Measurements from ENCODE around the gene ATN1.

Gene ATN1

DNA sequence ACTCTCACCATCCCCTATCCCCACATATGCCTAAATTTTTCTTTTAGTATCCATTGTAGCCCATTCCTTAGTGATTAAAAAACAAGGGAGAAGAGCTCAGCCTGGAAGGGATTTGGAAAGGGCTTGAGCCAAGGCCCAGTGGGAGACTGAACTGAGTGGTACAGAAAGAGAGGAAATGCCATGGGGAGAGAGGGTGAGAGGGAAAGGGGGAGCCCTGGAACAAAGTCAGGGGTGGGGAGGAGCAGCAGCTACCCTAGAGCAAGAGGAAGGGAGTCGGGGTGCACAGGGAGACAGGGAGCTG, 2.6 kb upstream of the ATN1 start:
- Histone ChIP-seq H3K27me3 (ENCODE audit: control insufficient read depth, low read length) (peaks cover 59% of the 10 kb centered on the region), H3K4me3 (ENCODE audit: low read length) (no peak overlapping the region), H3K79me2 (ENCODE audit: control insufficient read depth, low read length) (no peaks in the 10 kb centered on the region), H3K9me3 (ENCODE audit: control insufficient read depth, insufficient read depth, low read length) (no peaks in the 10 kb centered on the region), H3K27ac (ENCODE audit: low read depth, low read length) (no peak overlapping the region), H3K4me1 (ENCODE audit: control insufficient read depth, low read length) (peaks cover 44% of the 10 kb centered on the region), H3K4me2 (ENCODE audit: low read length) (no peak overlapping the region), H3K36me3 (ENCODE audit: control insufficient read depth, low read length) (no peaks in the 10 kb centered on the region), H3F3A (ENCODE audit: control insufficient read depth, insufficient read depth) (no peaks in the 10 kb centered on the region; the same call in 1 of the 2 replicates), H4K20me1 (ENCODE audit: control insufficient read depth, insufficient read depth, low read depth, low read length) (no peaks in the 10 kb centered on the region), H3K9me2 (replicated peaks; ENCODE audit: control insufficient read depth, low read length) (no peaks in the 10 kb centered on the region)
- TF ChIP-seq, protein P1, sequence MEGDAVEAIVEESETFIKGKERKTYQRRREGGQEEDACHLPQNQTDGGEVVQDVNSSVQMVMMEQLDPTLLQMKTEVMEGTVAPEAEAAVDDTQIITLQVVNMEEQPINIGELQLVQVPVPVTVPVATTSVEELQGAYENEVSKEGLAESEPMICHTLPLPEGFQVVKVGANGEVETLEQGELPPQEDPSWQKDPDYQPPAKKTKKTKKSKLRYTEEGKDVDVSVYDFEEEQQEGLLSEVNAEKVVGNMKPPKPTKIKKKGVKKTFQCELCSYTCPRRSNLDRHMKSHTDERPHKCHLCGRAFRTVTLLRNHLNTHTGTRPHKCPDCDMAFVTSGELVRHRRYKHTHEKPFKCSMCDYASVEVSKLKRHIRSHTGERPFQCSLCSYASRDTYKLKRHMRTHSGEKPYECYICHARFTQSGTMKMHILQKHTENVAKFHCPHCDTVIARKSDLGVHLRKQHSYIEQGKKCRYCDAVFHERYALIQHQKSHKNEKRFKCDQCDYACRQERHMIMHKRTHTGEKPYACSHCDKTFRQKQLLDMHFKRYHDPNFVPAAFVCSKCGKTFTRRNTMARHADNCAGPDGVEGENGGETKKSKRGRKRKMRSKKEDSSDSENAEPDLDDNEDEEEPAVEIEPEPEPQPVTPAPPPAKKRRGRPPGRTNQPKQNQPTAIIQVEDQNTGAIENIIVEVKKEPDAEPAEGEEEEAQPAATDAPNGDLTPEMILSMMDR (IDR thresholded peaks at IDR 0.05; ENCODE audit: low read depth, low read length, poor library complexity, severe bottlenecking): no peak
- TF ChIP-seq EZH2phosphoT487 (IDR thresholded peaks at IDR 0.05; ENCODE audit: borderline replicate concordance, low read length): no peak

DNA sequence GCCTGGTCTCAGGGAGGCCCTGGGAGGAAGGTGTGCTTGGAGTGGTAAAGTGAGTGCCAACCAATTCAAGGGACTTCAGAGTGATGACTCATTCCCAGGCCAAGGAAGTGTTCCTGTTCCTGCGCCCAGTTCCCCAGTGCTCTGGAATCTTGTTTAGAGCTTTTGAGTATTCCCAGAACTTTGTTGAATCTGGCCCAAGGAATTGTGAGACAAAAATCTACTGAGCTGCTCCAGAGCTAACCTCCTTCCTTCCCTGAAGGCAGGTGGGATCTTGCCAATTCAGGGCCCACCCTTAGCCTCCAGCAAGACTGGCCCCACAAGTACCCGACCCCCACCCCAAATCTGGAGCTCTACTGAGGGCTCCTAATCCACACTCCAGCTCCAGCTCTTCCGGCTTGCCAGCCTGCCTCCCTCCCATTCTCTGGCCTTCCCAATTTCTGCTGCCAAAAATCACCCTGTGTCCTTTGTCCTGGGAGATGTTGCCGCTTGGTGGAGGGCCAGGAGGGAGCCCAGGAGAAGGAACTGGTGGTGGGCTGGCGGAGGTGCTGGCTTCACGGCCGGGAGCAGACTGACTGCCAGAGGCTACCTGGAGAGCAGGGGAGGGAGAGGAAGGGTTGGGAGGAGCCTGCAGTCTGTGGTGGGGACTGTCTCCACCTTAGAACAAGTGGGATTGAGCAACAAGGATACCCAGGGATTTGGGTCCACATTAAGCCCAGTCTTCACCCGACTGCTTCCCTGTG, 2.0 kb upstream of the ATN1 start:
- no peaks in the 10 kb centered on the region for H4K20me1 ChIP-seq (ENCODE audit: control insufficient read depth, insufficient read depth, low read depth, low read length)
- no peaks in the 10 kb centered on the region; the same call in 1 of the 2 replicates for H3F3A ChIP-seq (ENCODE audit: control insufficient read depth, insufficient read depth)
- no peak for TF ChIP-seq EZH2phosphoT487 (IDR thresholded peaks at IDR 0.05; ENCODE audit: borderline replicate concordance, low read length)
- TF ChIP-seq, protein P1 (IDR thresholded peaks at IDR 0.05; ENCODE audit: low read depth, low read length, poor library complexity, severe bottlenecking): no peak
- no peak overlapping the region for H3K4me2 ChIP-seq (ENCODE audit: low read length)
- H3K27ac ChIP-seq (ENCODE audit: low read depth, low read length): no peak overlapping the region
- H3K36me3 ChIP-seq (ENCODE audit: control insufficient read depth, low read length): no peaks in the 10 kb centered on the region
- no peaks in the 10 kb centered on the region for H3K79me2 ChIP-seq (ENCODE audit: control insufficient read depth, low read length)
- peaks cover 44% of the 10 kb centered on the region for H3K4me1 ChIP-seq (ENCODE audit: control insufficient read depth, low read length)
- peaks cover 60% of the 10 kb centered on the region for H3K27me3 ChIP-seq (ENCODE audit: control insufficient read depth, low read length)
- H3K4me3 ChIP-seq (ENCODE audit: low read length): no peak overlapping the region
- no peaks in the 10 kb centered on the region for H3K9me2 ChIP-seq (replicated peaks; ENCODE audit: control insufficient read depth, low read length)
- H3K9me3 ChIP-seq (ENCODE audit: control insufficient read depth, insufficient read depth, low read length): no peaks in the 10 kb centered on the region

DNA sequence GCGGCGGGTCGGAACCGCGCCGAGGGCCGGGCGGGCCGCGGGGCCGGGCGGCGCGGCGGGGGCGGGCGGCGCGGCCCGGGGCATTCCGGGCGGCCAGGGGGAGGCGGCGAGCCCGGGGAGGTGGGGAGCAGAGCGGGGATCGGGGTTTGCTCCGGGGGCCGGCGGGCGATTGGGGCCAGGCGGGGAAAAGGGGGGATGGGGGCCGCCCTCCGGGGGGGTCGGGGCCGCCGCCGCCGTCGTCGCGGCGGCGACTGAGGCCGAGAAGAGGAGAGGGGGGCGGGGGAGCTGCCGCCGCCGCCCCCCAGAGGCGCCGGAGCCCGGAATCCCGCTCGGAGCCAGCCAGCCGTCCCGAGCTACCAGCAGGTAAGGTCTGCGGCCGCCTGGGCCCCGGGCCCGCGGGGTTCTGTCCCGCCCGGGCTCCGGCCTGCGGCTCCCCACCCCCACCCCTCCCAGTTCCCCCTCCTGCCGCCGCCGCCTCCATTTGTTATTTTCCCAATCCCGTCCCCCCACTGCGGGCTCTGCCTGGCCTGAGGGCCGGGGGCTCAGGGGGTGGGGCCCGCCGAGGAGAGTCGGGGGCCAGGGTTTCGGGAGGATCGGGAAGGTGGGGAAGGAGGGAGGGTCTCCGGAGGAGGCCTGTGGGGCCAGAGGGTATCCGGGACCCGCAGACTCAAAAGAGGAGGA, 403 bp downstream of the ATN1 start:
- H3K79me2 ChIP-seq (ENCODE audit: control insufficient read depth, low read length): no peaks in the 10 kb centered on the region
- peaks cover 5% of the 10 kb centered on the region; the same call in 1 of the 2 replicates for H3F3A ChIP-seq (ENCODE audit: control insufficient read depth, insufficient read depth)
- no peak overlapping the region for H3K27ac ChIP-seq (ENCODE audit: low read depth, low read length)
- TF ChIP-seq EZH2phosphoT487 (IDR thresholded peaks at IDR 0.05; ENCODE audit: borderline replicate concordance, low read length): peak; percentile 93; the same call in 1 of the 2 replicates
- TF ChIP-seq, protein P1 (IDR thresholded peaks at IDR 0.05; ENCODE audit: low read depth, low read length, poor library complexity, severe bottlenecking): no peak
- H3K4me2 ChIP-seq (ENCODE audit: low read length): peak overlapping the region; percentile 25
- H3K27me3 ChIP-seq (ENCODE audit: control insufficient read depth, low read length): peaks cover 52% of the 10 kb centered on the region
- H3K9me3 ChIP-seq (ENCODE audit: control insufficient read depth, insufficient read depth, low read length): no peaks in the 10 kb centered on the region
- no peaks in the 10 kb centered on the region for H3K36me3 ChIP-seq (ENCODE audit: control insufficient read depth, low read length)
- H3K9me2 ChIP-seq (replicated peaks; ENCODE audit: control insufficient read depth, low read length): no peaks in the 10 kb centered on the region
- H3K4me3 ChIP-seq (ENCODE audit: low read length): peak overlapping the region; percentile 32; the same call in 1 of the 2 replicates
- no peaks in the 10 kb centered on the region for H4K20me1 ChIP-seq (ENCODE audit: control insufficient read depth, insufficient read depth, low read depth, low read length)
- H3K4me1 ChIP-seq (ENCODE audit: control insufficient read depth, low read length): peaks cover 25% of the 10 kb centered on the region

Data from DOHH2 (cell line).